ENCODE results near the gene ADGRB3.

ADGRB3 gene

DNA sequence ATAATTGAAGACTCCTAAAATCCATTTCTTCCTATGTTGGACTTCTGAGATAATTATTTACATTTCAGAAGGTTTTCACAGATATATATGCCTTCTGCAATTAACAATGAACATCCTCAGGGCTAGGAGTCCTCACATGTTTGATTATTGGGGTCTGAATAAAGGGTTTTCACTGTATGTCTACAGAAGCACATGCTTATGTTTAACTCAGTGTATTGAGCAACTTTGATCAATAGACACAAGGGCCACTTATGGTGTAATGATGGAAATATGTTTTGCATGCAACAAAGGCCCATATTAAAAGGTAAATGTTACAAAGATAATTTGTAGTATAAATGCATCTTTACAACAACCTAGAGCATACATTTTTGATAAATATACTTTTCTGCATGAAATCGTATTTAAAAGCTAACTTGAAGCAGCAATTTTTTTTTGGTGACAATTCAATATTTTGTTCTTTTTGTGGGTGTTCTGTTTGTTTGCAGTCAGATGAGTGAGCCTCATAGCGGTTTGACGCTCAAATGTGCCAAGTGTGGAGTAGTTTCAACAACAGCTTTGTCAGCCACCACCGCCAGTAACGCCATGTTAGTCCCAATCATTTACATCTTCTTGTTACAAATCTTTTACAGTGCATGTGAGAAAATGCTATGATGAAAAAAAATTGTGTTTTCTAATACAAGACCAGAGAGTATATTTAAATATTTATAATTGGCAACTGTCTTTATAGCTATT is 703.5 kb downstream of the ADGRB3 start:
- DNase-seq (ENCODE audit: low spot score): no peak

DNA sequence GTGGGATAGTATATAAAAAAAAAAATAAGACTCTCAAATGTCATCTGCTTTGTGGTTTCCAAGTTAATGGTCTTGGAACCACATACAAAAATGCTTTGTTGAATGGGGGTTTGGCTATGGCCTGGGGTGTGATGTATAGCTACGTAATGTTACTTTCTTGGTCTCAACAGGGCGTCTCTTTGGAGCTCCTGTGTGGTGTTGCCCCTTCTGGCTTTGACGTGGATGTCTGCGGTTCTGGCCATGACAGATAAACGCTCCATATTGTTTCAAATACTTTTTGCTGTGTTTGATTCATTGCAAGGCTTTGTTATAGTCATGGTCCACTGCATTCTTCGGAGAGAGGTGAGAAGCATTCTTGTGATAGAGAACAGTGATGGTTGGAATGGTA is 704.1 kb downstream of the ADGRB3 start:
- DNase-seq (ENCODE audit: low spot score): no peak

DNA sequence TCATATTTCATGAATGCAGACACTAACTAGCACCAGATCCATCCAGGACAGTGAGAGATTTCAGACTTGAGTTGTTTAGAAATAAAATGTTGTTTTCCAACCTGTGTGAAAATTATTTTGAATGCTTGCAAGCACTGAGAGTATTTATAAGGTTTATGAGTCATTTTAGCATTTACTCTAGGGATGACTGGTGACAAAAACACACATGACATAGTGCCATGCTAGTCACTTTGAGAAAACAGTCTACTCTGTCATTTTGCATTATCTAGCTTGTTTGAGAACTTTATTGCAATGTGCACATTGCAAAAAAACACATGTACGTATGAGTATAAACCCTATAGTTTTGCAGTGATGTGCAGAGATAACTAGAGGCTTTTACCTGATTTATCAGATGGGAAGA is 705.1 kb downstream of the ADGRB3 start:
- no peak for DNase-seq (ENCODE audit: low spot score)

DNA sequence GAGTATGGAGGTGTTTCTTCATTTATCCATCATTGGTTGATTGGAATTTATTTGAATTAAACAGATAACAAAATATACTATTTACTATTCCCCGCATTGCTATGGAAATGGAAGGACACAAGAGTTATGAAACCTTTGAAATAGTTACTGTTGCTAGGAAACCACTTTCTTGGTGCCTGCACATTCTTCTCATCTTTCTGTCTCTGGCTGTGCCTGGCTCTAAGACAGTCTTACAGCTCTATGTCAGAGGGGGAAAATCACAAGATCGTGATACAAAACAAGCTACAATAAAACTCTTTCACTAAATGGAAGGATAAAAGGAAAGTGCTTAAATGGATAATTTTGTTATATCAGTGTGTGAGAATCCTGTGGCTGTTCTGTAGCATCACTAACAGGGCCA is 708.8 kb downstream of the ADGRB3 start:
- DNase-seq (ENCODE audit: low spot score): no peak

DNA sequence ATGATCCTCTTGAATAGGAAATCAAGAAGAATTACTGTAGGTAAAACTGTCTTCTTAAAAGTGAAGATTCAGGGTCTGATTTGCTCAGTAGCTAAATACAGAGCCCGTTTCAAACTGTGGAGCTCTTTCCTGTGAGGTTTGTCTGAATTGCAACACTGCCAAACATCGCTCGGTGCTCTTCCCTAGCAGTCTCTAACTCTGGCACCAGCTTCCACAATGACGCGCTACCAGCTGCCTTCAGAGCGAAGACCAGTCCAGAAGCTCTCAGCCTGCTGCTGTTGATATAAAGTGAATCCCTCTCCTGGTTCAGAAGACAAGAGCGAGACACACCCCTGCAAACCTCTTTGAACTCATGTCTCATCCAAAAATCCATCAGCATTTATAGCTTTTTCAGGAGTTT is 714.7 kb downstream of the ADGRB3 start:
- peak; percentile 72 for DNase-seq (ENCODE audit: low spot score)

DNA sequence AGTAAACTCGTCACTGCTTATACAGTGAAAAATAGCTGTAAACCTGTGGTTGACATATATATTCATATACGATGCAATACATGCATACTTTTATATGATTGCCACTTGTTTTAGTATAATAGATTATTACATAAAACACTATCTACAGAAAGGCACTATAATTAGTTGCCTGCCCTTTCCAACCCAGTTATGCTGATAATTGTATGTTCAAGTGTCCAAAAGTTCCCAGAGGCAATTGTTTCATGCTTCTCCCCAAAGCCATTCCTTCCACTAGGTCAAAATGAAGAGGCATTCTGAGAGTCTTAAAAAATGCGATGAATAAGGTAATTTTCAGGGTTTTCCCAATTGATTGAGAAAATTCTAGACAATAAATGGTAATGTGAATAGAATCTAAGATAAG is 727.1 kb downstream of the ADGRB3 start:
- no peak for DNase-seq (ENCODE audit: low spot score)

DNA sequence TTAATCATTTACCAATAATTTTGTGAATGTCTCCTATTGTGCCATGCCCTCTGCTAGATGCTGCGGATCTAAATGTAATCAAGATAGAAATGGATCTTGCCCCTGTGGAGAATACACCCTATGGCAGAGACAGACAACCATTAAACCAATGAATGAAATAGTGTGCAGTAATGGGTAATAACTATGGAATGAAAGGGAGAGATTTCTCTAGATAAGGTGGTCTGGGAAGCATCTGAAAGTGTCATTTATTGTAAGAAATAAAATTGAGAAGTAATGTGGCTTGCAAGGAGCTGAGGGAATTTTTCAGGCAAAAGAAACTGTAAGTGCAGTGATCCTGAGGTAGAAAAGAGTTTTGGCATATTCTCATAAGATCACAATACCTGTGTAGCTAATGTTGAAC is 731.7 kb downstream of the ADGRB3 start:
- DNase-seq (ENCODE audit: low spot score): no peak

DNA sequence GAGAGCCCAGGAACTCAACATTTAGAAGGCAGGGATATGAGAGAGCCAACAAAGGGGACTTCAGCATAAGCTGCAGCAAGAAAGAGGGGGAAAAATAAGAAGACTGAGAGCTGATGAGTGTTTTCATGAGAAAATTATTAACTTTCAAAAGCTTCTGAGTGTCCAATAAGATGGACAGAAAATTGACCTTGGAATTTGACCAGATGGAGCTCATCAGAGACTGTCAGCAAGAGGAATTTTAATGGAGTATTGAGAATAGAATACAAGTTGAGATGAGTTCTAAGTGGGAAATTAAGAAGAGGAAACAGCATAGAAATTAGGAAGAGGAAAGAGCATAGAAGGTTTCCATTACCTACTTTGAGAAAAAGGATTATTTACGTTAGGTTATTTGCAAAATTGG is 733.5 kb downstream of the ADGRB3 start:
- DNase-seq (ENCODE audit: low spot score): no peak

DNA sequence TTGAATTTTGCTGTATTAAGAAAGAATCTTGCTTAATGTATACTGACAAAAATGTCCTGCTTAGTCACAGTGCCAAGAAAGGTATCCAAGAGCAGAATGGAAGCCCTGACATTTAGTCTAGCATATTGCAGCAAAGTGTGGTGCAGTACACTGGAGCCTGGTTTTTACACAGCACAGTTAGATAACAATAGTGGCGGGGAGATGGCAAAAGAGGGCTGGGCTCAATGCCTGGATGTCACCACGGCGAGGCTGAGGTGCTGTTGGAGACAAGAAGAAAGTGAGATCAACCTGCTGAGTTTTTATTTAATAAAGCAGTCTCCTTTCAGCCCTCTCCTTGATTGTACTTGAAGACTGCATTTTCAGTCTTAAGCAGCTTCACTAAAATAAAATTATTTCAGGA is 735.7 kb downstream of the ADGRB3 start:
- DNase-seq (ENCODE audit: low spot score): no peak

DNA sequence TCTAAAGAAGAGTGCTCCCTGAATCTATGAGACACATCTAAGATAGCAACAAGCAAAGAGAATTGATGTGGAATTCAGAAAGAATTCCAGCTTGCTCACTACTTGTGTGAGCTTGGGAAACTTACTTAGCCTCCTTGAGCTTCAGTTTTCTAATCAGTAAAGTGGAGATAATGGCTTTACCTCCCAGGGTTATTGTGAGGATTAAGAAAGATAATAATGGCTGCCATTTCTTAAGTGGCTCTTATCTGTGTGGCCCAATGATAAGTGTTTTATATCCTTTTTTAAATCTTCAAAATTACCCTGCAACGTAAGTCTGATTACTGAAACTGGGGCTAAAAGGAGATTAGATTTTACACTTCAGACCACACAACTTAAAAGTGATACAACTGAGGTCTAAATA is 743.2 kb downstream of the ADGRB3 start:
- no peak for DNase-seq (ENCODE audit: low spot score)

DNA sequence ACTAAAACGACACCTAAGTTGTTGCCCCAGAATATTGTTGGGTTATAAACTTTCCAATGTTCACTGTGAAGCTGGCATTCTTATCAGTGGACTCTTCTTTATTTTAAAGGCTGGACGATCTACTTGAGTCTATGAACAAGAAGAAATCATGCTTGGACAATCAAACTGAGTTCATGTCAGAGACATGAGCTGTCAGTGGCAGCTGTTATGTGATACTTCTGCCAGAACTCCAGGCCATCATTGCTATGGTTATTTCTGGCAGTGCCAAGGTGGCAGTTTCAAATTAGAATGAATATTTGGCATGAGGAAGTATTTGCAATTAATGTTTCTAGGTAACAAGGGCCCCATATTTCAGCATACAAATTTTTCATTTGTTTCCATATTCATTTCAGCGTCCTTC is 744.4 kb downstream of the ADGRB3 start:
- DNase-seq (ENCODE audit: low spot score): no peak

DNA sequence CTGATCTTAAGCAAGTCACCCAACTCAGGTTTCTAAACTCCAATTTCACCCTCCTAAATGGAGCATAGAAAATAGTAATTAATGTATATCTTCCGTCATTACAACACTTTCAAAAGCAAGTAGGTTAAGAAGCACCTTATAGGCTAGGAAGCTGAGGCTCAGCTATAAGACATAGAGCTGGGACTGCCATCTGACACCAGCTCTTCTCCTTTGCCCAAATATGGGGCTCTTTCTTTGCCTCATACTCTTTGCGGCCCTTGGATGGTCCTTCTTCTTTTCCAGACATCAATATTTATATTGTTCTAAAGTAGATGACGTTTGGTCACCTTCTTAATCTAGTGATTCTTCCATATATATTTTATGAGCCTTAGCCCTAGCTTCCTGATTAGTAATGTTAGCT is 748.5 kb downstream of the ADGRB3 start:
- DNase-seq (ENCODE audit: low spot score): no peak

DNA sequence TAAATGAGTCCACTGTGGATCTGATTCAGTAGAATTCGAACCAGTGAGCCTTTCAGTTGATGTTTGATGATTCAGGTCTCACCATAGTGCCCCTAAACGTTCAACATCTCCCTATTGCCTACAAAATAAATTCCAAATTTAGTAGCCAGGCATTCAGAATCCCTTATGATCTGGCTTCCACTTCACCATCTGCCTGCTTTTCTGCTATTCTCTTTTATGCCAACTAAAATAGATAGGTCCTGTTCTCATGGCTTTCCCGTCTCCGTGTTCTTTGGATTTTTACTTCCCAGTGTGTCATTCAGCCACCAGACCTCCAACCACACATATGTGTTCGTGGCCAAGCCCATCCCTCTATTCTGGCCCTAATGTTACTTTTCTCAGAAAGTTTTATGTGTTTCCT is 751.3 kb downstream of the ADGRB3 start:
- no peak for DNase-seq (ENCODE audit: low spot score)

DNA sequence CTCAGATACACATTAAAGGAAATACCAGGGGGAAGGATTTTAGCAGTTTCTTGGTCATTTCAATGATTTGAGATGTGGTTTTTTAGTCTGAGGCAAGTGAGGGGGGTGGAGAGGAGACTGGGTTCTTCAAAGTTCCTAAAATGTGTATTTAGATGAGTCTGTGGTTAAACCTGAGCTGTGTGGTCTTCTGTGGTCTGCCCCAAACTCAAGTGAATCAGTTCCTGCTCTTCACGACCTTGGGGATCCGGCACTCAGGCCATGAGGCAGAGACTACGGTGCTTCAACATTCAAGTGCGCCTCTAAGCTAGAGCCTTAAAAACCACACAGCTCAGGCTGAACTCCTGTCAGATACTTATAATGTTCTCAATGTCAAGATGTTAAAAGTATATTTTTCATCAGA is 755.0 kb downstream of the ADGRB3 start:
- DNase-seq (ENCODE audit: low spot score): no peak

DNA sequence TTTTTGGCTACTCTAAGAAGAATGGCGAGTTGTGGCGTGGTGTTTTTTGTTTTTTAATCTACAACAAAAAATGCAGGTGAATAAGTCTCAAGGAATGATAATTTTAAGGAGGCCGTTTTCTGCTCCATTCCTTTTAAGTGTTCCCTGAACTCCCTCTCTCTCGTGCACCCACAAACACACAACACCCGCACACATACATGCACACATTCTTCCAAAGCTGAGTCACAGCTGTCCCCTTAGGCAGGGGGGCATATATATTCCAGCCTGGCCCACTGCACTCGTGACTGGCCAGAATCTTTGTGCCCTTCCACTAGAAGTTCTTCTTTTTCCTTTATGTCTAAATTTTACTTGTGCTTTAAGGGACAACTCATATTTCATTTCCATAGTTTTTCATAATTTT is 756.0 kb downstream of the ADGRB3 start:
- no peak for DNase-seq (ENCODE audit: low spot score)

DNA sequence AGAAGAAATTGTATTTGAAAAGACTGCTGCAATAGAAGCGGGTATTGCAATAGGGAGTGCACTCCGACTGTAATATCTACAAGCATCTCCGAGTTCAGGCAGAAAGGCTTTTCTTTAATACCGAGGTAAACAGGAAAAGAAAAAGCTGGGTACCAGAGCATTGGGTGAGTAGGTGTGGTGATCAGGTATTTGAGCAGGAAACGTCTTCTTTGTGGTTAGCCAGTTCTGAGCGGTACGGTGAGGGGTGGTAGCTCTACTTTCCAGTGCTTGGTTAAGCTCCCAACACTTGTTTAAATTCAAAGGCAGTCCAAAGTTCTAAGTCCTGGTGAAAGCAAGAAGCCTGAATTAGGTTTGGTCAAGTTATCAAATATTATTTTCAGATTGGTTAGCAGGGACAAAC is 757.7 kb downstream of the ADGRB3 start:
- DNase-seq (ENCODE audit: low spot score): no peak

DNA sequence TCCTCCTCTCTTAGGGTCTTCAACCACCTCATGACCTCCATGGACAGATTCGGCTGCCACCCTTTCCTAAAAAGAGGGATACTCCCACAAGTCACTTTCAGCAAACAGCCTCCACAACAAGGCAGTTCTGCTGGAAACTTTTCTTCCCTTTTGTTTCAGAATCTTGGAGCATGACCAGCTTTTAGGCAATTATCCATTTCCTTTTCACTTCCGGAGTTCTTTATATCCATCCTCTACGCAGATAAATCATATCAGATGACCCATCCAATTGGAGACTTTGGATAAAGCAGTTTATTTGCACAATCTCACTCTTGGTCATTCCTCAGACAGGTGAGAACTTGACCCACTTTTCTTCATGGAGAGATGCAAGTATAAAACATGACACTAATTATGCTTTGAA is 763.2 kb downstream of the ADGRB3 start:
- DNase-seq (ENCODE audit: low spot score): no peak

DNA sequence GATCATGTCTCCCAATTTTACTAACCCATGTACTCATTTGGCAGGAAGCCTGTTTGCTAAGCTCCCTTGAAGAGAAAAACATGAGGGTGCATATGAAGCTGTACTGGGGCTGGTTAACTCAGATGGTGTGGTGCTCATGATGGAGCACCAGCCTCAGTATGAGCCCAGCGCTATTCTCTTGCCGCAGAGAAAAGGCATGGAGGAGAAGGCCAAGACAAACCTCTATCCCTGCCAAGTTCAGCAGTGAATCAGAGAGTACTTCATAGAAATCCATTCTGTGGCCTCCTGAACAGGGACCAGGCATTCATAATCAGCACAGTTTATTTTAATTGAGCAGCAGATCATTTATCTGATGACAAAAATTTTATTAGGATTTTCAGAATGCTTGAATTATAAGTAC is 763.6 kb downstream of the ADGRB3 start:
- DNase-seq (ENCODE audit: low spot score): no peak

DNA sequence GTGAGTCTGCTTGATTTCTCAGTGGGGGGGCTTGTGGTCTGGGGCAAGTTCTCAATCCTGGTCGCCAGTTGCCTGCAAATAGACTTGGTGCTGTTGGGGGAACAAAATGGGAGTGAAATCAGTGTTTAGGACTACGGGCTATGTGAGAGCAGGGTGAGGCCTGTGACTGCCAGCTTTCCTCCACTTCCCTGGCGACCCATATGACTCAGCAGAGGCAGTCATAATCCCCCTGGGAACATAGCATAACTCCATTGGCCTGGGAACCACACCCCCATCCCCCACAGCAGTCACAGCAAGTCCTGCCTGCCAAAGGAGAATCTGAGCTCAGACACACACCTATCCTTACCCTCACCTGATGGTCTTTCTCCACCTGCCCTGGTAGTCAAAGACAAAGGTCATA is 773.8 kb downstream of the ADGRB3 start:
- no peak for DNase-seq (ENCODE audit: low spot score)

DNA sequence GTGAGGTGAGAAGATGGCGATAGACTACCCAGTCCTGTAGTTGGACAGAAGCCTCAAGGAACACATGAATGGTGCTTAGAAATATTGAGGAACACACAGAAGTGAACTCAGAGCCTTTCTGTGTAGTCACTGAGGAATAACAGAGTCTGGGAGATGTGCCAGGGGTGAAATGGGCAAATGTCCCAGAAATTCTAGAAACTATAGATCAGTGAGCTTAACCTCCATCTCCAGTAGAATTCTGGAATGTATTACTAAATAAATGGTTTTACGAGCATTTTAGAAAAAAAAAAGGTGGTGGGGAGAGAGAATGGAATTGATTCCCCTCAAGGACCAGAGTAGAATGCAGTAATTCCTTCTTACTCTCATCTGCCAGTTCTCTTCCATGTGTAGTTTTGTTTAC is 781.7 kb downstream of the ADGRB3 start:
- peak; percentile 68 for DNase-seq (ENCODE audit: low spot score)

DNA sequence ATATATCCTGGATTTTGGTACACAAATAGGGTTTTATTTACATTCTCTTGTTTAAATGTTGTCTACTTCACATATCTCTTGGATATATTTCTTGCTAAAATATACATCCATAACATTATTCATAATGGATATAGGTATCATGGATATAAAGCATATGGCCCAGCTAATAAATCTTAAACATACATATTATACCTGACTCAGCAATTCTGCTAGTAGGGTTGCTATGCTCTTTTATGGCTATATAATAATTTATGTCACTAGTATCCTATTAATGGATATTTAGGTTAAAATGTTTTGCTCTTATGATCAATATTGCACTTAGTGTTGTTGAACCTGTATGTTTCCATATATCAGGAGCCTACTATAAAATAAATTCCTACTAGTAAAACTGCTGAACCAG is 786.2 kb downstream of the ADGRB3 start:
- DNase-seq (ENCODE audit: low spot score): no peak

DNA sequence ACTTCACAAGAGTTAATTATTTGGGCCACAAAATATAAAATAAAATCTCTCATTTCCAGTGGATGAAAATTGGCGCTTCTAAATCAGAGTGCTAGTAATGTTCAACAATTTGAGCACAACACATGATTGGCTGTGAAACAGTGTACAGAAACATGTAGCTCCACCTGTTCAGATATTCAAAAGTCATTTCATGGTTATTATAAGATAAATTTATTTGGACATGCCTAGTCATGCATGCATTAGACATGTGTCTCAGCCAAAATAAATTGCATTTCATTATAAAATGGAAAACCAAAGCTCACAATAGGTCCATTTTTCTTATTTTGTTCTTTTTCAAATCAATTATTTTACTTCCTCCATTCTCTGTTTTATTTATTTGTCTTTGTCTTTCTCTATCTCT is 786.9 kb downstream of the ADGRB3 start:
- DNase-seq (ENCODE audit: low spot score): no peak

DNA sequence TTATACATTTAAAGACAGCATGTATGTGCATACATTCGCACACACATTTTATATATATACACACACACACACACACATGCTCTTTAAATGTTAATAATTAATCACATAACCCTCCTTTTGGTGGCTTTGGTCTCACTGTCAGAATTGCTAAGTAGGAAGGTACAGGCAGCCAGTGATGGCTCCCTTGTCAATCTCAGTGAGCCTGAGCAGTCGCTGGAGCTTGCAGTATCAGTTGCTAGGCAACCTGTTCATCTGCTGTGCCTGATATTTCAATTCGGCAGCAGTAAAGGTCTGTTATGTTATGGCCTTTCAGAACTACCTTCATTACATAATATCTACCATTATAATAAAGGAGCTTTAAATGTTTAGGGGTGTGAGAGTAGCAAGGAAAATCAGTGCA is 787.4 kb downstream of the ADGRB3 start:
- DNase-seq (ENCODE audit: low spot score): no peak

DNA sequence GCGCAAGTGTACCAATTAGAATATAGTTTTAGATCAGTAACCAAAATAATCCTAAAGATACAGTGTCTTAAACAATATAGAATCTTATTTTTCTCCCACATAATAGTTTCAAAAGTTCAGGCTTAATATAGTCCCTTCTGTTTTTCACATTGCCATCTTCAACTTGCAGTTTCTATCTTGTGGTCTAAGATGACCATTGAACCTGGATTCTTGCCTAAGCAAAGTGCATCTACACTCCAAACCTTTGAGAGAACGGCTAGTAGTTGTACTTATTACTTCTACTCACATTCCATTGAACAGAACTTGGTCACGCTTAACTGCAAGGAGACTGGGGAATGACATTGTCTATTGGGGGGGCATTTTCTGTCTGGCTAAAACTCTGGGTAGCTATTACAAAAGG is 788.7 kb downstream of the ADGRB3 start:
- no peak for DNase-seq (ENCODE audit: low spot score)

DNA sequence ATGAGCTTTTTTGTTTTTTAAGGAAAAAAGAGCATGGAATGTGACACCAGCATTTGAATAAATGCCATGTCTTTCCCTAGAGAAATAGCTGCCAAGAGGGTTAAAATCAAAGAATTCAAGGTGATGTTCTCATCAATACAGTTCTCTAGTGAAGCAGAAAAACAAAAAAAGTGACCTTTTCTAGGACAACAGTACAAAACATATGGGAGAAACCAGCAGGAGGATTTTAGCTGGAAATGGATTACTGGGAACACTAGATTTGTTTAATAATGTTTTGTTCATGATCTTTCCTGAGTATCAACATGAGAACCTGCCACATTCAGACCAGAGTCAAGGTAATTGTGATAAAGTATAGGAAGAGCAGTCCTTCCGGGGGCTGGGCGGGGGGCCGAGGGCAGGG is 789.5 kb downstream of the ADGRB3 start:
- DNase-seq (ENCODE audit: low spot score): no peak
